Measurements from ENCODE around the gene RGS8.

RGS8 gene

GRCh38 chr1:182641561-182641960 is 42.8 kb downstream of the RGS8 start:
- no peak for DNase-seq (ENCODE audit: low read depth in 2 of 2, low spot score in 1 of 2)

DNA sequence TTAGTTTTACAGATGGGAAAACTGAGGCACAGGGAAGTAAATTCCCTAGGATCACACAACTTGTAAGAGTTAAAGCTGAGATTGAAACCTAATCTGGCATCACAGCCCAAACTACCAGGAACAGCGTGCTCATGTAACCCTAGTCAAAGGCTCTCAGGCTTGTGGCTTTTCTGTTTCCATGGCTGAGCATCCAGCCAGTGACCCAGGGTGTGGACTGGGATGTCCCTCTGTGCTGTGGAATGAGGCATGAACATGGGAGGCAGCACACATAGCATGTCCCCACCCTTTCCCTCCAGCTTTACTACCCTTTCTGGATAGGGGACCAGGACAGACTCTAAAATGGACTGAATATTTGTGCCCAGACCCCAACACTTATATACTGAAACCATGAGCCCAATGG is 45.1 kb downstream of the RGS8 start:
- no peak for DNase-seq (ENCODE audit: low read depth in 2 of 2, low spot score in 1 of 2)

GRCh38 chr1:182637769-182638168 is 46.6 kb downstream of the RGS8 start:
- DNase-seq (ENCODE audit: low read depth in 2 of 2, low spot score in 1 of 2) = no peak

- DNase-seq (ENCODE audit: low read depth in 2 of 2, low spot score in 1 of 2) = no peak
Observed at GRCh38 chr1:182635871-182636270, 48.5 kb downstream of the RGS8 start.
